Fibroblast of villous mesenchyme (primary cell): ENCODE data around the gene SLC7A6. TPM values are rescaled to one million over a fixed set of nuclear protein-coding genes. Genes with fewer than 3 reads are reported as not detected.
A peak's percentile ranks its signal among the peaks of the same experiment; 100 is the strongest.

ENCODE experiments used
- DNase-seq: peaks from one replicate; pipeline ENCODE4 v3.0.0-alpha.2; 2010; ENCODE audit warnings: low read depth
- H3K4me3 ChIP-seq: 2 replicates; pipeline ENCODE4 v1.5.1; 2011; ENCODE audit warnings: low read depth, mild to moderate bottlenecking, low read length
- CTCF ChIP-seq: IDR thresholded peaks from 2 replicates; pipeline ENCODE4 v1.5.1; 2012; ENCODE audit warnings: low read depth, mild to moderate bottlenecking, low read length; ENCODE audit not compliant: insufficient read depth
- total RNA-seq: library from RNA; depleted of rRNA; stranded (reverse); fragments of >200 nt; gene quantifications from 2 replicates; pipeline ENCODE4 v1.2.3, GENCODE V29; 2012

Gene SLC7A6
- total RNA-seq, 1 donor, result 49.7 TPM

GRCh38 chr16:68223072-68223471, 41.3 kb upstream of the SLC7A6 start:
- DNase-seq, result no peak
- H3K4me3 ChIP-seq, result no peak overlapping the region
- TF ChIP-seq CTCF, result no peak

DNA sequence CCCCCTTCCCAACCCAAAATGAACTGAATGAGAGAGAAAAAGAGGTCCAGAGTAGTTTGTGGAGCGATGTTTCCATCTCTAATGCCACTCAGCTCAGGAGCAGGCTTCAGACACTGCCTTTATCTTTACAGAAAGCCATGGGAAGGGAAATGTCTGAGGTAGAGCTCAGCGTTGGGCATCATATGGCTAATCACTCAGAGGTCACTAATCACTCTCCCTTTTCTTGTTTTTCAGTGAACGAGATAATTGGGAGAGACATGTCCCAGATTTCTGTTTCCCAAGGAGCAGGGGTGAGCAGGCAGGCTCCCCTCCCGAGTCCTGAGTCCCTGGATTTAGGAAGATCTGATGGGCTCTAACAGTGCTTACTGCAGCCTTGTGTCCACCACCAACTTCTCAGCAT, 38.2 kb upstream of the SLC7A6 start:
- TF ChIP-seq CTCF, result no peak
- no peak for DNase-seq

DNA sequence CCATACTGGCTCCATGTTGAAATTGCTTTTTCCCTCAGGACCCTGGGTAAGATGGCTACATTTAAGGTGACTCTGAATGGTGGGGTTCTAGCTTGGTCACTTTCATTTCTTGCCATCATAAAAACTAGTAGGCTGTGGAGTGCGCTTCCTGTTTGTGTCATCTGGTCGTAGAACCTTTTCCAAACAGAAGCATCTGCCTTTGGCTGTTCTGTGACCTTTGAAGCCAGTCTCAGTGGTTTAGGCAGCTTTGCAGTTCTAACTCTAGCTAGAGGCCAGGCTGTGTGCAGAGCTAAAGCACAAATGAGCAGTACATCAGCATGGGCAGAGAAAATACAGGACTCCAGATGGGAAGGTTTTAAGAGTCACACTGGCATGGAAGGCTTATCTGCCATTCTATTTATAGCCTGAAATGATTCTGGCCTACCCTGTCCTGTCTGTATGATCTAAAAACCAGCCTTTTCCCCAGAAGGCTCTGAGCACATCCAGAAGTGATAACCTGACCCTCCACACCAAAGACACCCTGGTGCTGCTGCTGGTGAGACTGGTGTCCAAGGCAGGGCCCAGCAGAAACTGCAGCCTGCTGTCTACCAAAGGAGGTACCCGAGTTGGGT, 37.0 kb upstream of the SLC7A6 start:
- no peak overlapping the region for H3K4me3 ChIP-seq
- DNase-seq, result peak; percentile 58
- TF ChIP-seq CTCF, result no peak

More for the DNA sequence above, 38.2 kb upstream of the SLC7A6 start:
- no peak overlapping the region for H3K4me3 ChIP-seq

- no peak for TF ChIP-seq CTCF
- H3K4me3 ChIP-seq, result no peak overlapping the region
- DNase-seq, result no peak
Measured at GRCh38 chr16:68227850-68228553, 36.3 kb upstream of the SLC7A6 start.

DNA sequence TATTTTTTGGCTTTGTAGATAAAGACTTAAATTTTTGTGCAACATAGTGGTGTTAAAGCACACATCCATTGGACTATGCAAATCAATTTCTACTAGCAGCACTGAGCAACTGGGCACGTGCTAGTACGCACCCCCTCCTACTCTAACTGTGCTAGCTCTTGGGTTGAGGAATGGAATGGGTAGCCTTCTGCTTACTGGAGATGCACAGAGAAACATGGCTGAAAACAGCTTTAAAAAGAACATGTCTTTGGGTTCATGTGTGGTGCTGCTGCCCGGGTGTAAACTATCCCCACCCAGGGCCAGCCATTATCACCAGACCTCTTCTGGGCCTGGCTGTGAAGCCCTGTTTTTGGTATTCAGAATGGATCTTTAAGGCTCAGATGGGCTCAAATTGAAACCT, 35.7 kb upstream of the SLC7A6 start:
- no peak for TF ChIP-seq CTCF
- no peak for DNase-seq

GRCh38 chr16:68229431-68230175, 34.7 kb upstream of the SLC7A6 start:
- peak; percentile 97 for TF ChIP-seq CTCF
- H3K4me3 ChIP-seq, result no peak overlapping the region
- DNase-seq, result peak; percentile 71

More for the DNA sequence above, 35.7 kb upstream of the SLC7A6 start:
- no peak overlapping the region for H3K4me3 ChIP-seq
